Activated T-helper 1 cell treated with Interleukin-2 at 50 U/mL for 16 hours (primary cell): Measurements from ENCODE around the gene ZKSCAN3.
"Not testable (repeated sequence)": the region's sequence is repeated elsewhere in the genome, so short reads cannot be mapped to it uniquely, and the experiment has no call there.

ENCODE experiments used
- DNase-seq: peaks from one replicate; pipeline ENCODE4 v3.0.0-alpha.2; 2020; ENCODE audit warnings: low read depth

ZKSCAN3 gene

GRCh38 chr6:28349892-28350737 lies at the start of gene ZKSCAN3:
Gene ZKSCAN3, plus strand, starts transcription at chr6:28349947. Its CDS starts 9,640 bp downstream, at chr6:28359587.
- peak; percentile 72 for DNase-seq

GRCh38 chr6:28303570-28303969 lies 46.2 kb upstream of the ZKSCAN3 start:
- no peak for DNase-seq

- DNase-seq: not testable (repeated sequence)
Observed at GRCh38 chr6:28306363-28306762, 43.4 kb upstream of the ZKSCAN3 start.

GRCh38 chr6:28311139-28311823 lies 38.5 kb upstream of the ZKSCAN3 start:
- DNase-seq: no peak

- DNase-seq: no peak
Observed at GRCh38 chr6:28312939-28313338, 36.8 kb upstream of the ZKSCAN3 start.

- DNase-seq: no peak
Observed at GRCh38 chr6:28315628-28316027, 34.1 kb upstream of the ZKSCAN3 start.

GRCh38 chr6:28317866-28318265 lies 31.9 kb upstream of the ZKSCAN3 start:
- DNase-seq: not testable (repeated sequence)

GRCh38 chr6:28322661-28323060 lies 27.1 kb upstream of the ZKSCAN3 start:
- no peak for DNase-seq

- no peak for DNase-seq
Observed at GRCh38 chr6:28323813-28324424, 25.8 kb upstream of the ZKSCAN3 start.

GRCh38 chr6:28326371-28326948 lies 23.3 kb upstream of the ZKSCAN3 start:
- no peak for DNase-seq

- DNase-seq: no peak
Observed at GRCh38 chr6:28330041-28330440, 19.7 kb upstream of the ZKSCAN3 start.

- DNase-seq: no peak
Observed at GRCh38 chr6:28333047-28333446, 16.7 kb upstream of the ZKSCAN3 start.

- DNase-seq: no peak
Observed at GRCh38 chr6:28333599-28334018, 16.1 kb upstream of the ZKSCAN3 start.

- no peak for DNase-seq
Observed at GRCh38 chr6:28334286-28335039, 15.3 kb upstream of the ZKSCAN3 start.

GRCh38 chr6:28335040-28335563 lies 14.6 kb upstream of the ZKSCAN3 start:
- no peak for DNase-seq

- peak; percentile 63 for DNase-seq
Observed at GRCh38 chr6:28335564-28336283, 14.0 kb upstream of the ZKSCAN3 start, which contains the start of gene ZSCAN31. Gene ZSCAN31, minus strand, starts transcription at chr6:28336148. Its CDS starts 6,465 bp downstream, at chr6:28329683.

- no peak for DNase-seq
Observed at GRCh38 chr6:28336284-28337120, 13.2 kb upstream of the ZKSCAN3 start.

GRCh38 chr6:28337121-28337520 lies 12.6 kb upstream of the ZKSCAN3 start:
- DNase-seq: no peak

- DNase-seq: no peak
Observed at GRCh38 chr6:28340310-28341095, 9.2 kb upstream of the ZKSCAN3 start.
